ENCODE data around the gene OPHN1.

DNA sequence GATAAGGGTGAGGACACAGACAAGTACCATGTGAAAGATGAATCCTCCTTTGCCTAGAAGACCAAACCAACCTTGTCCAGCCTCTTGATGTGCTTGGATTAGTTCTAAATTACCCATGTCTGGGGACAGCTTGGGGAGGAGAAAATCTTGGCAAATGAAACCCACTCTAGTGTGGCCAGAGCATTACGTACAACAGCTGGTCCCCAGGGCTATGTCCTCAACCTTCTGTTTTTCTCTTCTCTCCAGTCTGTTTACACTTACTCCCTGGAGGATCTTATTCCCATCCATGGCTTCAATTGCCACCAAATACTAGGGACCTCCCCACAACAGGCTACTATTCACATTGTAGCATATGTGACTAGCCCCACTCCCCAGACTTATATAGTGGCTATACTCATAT, 384.5 kb downstream of the OPHN1 start:
- no peak for TF ChIP-seq CTCF (IDR thresholded peaks at IDR 0.05)
- no peak for TF ChIP-seq POLR2A (IDR thresholded peaks at IDR 0.05; ENCODE audit: low read depth)
- no peak for TF ChIP-seq EP300 (IDR thresholded peaks at IDR 0.05)
